HepG2 (cell line): ENCODE data around the gene TMEM174. TPM values are rescaled to one million over a fixed set of nuclear protein-coding genes. Genes with fewer than 3 reads are reported as not detected.
A peak's percentile ranks its signal among the peaks of the same experiment; 100 is the strongest.

ENCODE experiments used
- HCFC1 ChIP-seq: fragments of 150-350 bp; IDR thresholded peaks from 2 replicates; pipeline ENCODE4 v1.6.1; 2014; ENCODE audit warnings: low read depth, low read length
- HOXA3 ChIP-seq: sonication (generic); formaldehyde crosslinking; IDR thresholded peaks from 2 replicates; pipeline ENCODE4 v1.5.0; 2020; ENCODE audit warnings: missing genetic modification reagents
- IKZF5 ChIP-seq: IDR thresholded peaks from 2 replicates; pipeline ENCODE4 v1.6.1; 2018; ENCODE audit warnings: missing genetic modification reagents, mild to moderate bottlenecking, missing compliant biosample characterization
- MED1 ChIP-seq: sonication (generic); formaldehyde crosslinking; IDR thresholded peaks from 2 replicates; pipeline ENCODE4 v1.4.0; 2020; ENCODE audit warnings: missing genetic modification reagents
- NFE2L2 ChIP-seq: fragments of 150-350 bp; IDR thresholded peaks from 2 replicates; pipeline ENCODE4 v1.6.1; 2014; ENCODE audit warnings: low read length
- NFYC ChIP-seq: IDR thresholded peaks from 2 replicates; pipeline ENCODE4 v1.6.1; 2016; ENCODE audit warnings: missing genetic modification reagents, missing compliant biosample characterization
- RBM39 ChIP-seq: fragments of 200-400 bp; formaldehyde crosslinking; IDR thresholded peaks from one replicate; pipeline ENCODE4 v1.6.1; 2018; ENCODE audit warnings: antibody characterized with exemption, mild to moderate bottlenecking, low read depth, low read length; ENCODE audit not compliant: poor library complexity, severe bottlenecking
- SIX1 ChIP-seq: sonication (generic); formaldehyde crosslinking; IDR thresholded peaks from 2 replicates; pipeline ENCODE4 v1.4.0; 2020; ENCODE audit warnings: missing genetic modification reagents, borderline replicate concordance
- ZKSCAN5 ChIP-seq: sonication (generic); formaldehyde crosslinking; IDR thresholded peaks from 2 replicates; pipeline ENCODE4 v1.5.1; 2020; ENCODE audit warnings: mild to moderate bottlenecking, missing genetic modification reagents
- ZNF720 ChIP-seq: sonication (generic); formaldehyde crosslinking; IDR thresholded peaks from 2 replicates; pipeline ENCODE4 v1.4.0; 2020; ENCODE audit warnings: missing genetic modification reagents
- polyA plus RNA-seq, 8 experiments: library from polyadenylated mRNA; depleted of rRNA in 3 of 8; stranded (reverse) in 7 of 8; unstranded in 1 of 8; fragments of >200 nt; fragmentation: Illumina TruSeq in 4 of 8; extraction: Trizol in 4 of 8; gene quantifications; 2 replicates each; pipeline versions ENCODE4 v1.2.1 to v1.2.3, GENCODE V29; 2011 to 2016; ENCODE audit warnings: low read depth in 4 of 8, missing spikeins in 1 of 8, mixed read lengths in 1 of 8; ENCODE audit not compliant: insufficient read depth in 1 of 8
- total RNA-seq, 5 experiments: library from RNA; depleted of rRNA; stranded (reverse); fragments of >200 nt; fragmentation: Illumina TruSeq; extraction: Trizol; gene quantifications; 2 replicates each; pipeline ENCODE4 v1.2.3, GENCODE V29; 2016; ENCODE audit warnings: low read depth in 1 of 5
- TF ChIP-seq, protein P1 (sequence below): sonication (generic); formaldehyde crosslinking; IDR thresholded peaks from 2 replicates; pipeline ENCODE4 v1.8.0; 2022; ENCODE audit warnings: mild to moderate bottlenecking, missing genetic modification reagents, borderline replicate concordance

TMEM174 gene
- total and polyA plus RNA-seq, 2 of the 13 experiments (the other 11 are each of a cell fraction or from before 2014, with no cell fraction given), result not detected

DNA sequence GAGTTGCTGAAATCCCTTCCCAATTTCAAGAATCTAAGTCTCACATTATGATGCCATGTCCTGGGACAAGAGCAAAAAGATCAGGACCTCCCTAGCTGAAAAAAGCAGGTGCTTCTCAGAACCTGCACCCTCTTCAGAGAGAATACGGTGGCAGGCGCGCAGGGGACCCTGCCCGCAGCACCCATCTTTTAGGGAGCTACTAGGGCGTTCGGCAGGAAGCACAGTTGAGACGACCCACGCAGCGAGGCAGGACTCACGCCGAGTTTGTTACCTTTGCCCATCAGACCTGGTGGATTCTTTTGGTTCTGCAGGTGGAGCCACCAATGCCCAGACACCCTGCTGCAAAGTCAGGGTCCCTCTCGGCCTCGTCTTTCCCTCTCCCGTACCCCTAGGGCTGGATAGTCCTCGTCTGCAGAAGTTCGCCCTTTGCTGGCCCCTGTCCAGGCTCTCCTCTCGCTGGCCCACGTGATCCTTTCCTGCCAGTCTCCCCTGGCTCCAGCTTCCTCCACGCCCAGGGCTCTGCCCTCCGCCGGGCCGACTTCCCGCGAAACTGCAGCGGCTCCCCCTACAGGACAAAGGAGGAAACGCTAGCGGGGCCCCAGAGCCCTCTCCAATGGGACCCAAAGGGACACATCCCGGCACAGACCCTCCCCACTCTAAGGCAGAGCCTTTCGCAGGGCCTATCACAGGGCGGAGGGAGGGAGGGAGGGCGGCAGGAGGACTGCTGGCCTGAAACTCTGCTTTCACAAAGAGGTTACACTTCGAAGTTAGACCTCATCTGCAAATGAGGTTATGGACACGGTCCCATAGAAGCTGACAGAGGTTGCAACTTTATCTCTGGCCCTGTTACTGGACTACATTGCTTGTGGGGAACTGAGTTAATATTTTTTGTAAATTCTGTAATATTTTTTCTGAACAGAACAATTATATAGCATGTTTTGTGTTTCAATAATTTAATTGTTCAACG, 28.8 kb downstream of the TMEM174 start (continued):
- peak; percentile 21; the same call in 1 of the 2 replicates for TF ChIP-seq MED1
- TF ChIP-seq ZKSCAN5 (CRISPR knock-in tag), result no peak
- TF ChIP-seq SIX1 (CRISPR knock-in tag), result no peak
- TF ChIP-seq NFYC (CRISPR knock-in tag), result no peak
- TF ChIP-seq NFE2L2, result no peak
- no peak for TF ChIP-seq HCFC1
- 0 out of 2 replicates have a peak, but pooled peaks have one; percentile 19 for TF ChIP-seq HOXA3
- TF ChIP-seq IKZF5 (CRISPR knock-in tag), result peak; percentile 57; the same call in 1 of the 2 replicates
- TF ChIP-seq RBM39, result no peak
- TF ChIP-seq, protein P1, sequence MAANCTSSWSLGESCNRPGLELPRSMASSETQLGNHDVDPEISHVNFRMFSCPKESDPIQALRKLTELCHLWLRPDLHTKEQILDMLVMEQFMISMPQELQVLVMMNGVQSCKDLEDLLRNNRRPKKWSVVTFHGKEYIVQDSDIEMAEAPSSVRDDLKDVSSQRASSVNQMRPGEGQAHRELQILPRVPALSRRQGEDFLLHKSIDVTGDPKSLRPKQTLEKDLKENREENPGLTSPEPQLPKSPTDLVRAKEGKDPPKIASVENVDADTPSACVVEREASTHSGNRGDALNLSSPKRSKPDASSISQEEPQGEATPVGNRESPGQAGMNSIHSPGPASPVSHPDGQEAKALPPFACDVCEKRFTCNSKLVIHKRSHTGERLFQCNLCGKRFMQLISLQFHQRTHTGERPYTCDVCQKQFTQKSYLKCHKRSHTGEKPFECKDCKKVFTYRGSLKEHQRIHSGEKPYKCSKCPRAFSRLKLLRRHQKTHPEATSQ, result no peak
- TF ChIP-seq ZNF720 (CRISPR knock-in tag), result no peak
